K562 (cell line): ENCODE data around the gene GNG3. TPM values are rescaled to one million over a fixed set of nuclear protein-coding genes. Genes with fewer than 3 reads are reported as not detected.
A peak's percentile ranks its signal among the peaks of the same experiment; 100 is the strongest.

Source experiments
- CEBPG ChIP-seq, 3 experiments: fragments of 200-800 bp in 1 of 3; sonication (Bioruptor generic) in 1 of 3; sonication (generic) in 1 of 3; formaldehyde crosslinking in 1 of 3; IDR thresholded peaks in 2 of 3; conservative IDR thresholded peaks in 1 of 3; 2 replicates each; pipeline versions ENCODE4 v1.6.1 to v1.8.0; 2016 to 2022; ENCODE audit warnings: missing compliant biosample characterization in 2 of 3, missing genetic modification characterization in 2 of 3, mild to moderate bottlenecking in 1 of 3, missing genetic modification reagents in 1 of 3
- ERF ChIP-seq: fragments of 450-650 bp; formaldehyde crosslinking; IDR thresholded peaks from 2 replicates; pipeline ENCODE4 v1.4.0; 2020; ENCODE audit warnings: mild to moderate bottlenecking, mixed read lengths
- GATA2 ChIP-seq: sonication (generic); formaldehyde crosslinking; IDR thresholded peaks from 2 replicates; pipeline ENCODE4 v1.4.0; 2020; ENCODE audit warnings: mild to moderate bottlenecking, missing genetic modification reagents
- HDAC8 ChIP-seq: fragments of 450-650 bp; IDR thresholded peaks from 2 replicates; pipeline ENCODE4 v1.6.1; 2016; ENCODE audit warnings: mild to moderate bottlenecking, missing genetic modification characterization, moderate library complexity, missing compliant biosample characterization
- MLX ChIP-seq, 2 experiments: fragments of 450-650 bp in 1 of 2; sonication (generic) in 1 of 2; formaldehyde crosslinking; conservative IDR thresholded peaks; 2 replicates each; pipeline versions ENCODE4 v1.4.0 to v1.8.1; 2020 to 2022; ENCODE audit warnings: mild to moderate bottlenecking in 1 of 2, missing genetic modification reagents in 1 of 2
- MXI1 ChIP-seq: IDR thresholded peaks from 2 replicates; pipeline ENCODE4 v1.6.1; 2011; ENCODE audit warnings: low read depth, mild to moderate bottlenecking, improper control_type of control experiment, low read length
- MYC ChIP-seq, 2 experiments: fragments of 250-450 bp in 1 of 2; sonication (Bioruptor Pico) in 1 of 2; IDR thresholded peaks; 2 replicates each; pipeline versions ENCODE4 v1.5.1 to v1.6.1; 2012 to 2021; ENCODE audit warnings: low read depth in 2 of 2, borderline replicate concordance in 1 of 2, improper control_type of control experiment in 1 of 2, low read length in 1 of 2, mild to moderate bottlenecking in 1 of 2, moderate library complexity in 1 of 2
- NEUROD1 ChIP-seq: fragments of 150-350 bp; IDR thresholded peaks from 2 replicates; pipeline ENCODE4 v1.6.1; 2014; ENCODE audit warnings: borderline replicate concordance, low read length, low read depth; ENCODE audit not compliant: partially characterized antibody
- SAFB ChIP-seq: fragments of 200-400 bp; formaldehyde crosslinking; IDR thresholded peaks from 2 replicates; pipeline ENCODE4 v1.6.1; 2017; ENCODE audit warnings: low read depth, low read length, borderline replicate concordance
- TEAD1 ChIP-seq, 2 experiments: fragments of 450-650 bp in 1 of 2; sonication (generic) in 1 of 2; formaldehyde crosslinking; IDR thresholded peaks; 2 replicates each; pipeline versions ENCODE4 v1.4.0 to v1.8.0; 2020 to 2022; ENCODE audit warnings: mild to moderate bottlenecking in 2 of 2, missing genetic modification reagents in 1 of 2
- TFAM ChIP-seq: fragments of 250-450 bp; sonication (Bioruptor Pico); conservative IDR thresholded peaks from 2 replicates; pipeline ENCODE4 v1.5.0; 2021; ENCODE audit warnings: mild to moderate bottlenecking, moderate library complexity
- TSC22D4 ChIP-seq: fragments of 450-650 bp; IDR thresholded peaks from 2 replicates; pipeline ENCODE4 v1.6.1; 2016; ENCODE audit warnings: missing genetic modification characterization, missing biosample characterization, control low read depth
- USF1 ChIP-seq: sonication (generic); formaldehyde crosslinking; IDR thresholded peaks from 2 replicates; pipeline ENCODE4 v1.9.0; 2022; ENCODE audit warnings: mild to moderate bottlenecking, missing genetic modification reagents
- ZC3H4 ChIP-seq: sonication (generic); formaldehyde crosslinking; IDR thresholded peaks from 2 replicates; pipeline ENCODE4 v1.9.0; 2021; ENCODE audit warnings: missing genetic modification reagents, borderline replicate concordance
- ZNF407 ChIP-seq: fragments of 450-650 bp; IDR thresholded peaks from 2 replicates; pipeline ENCODE4 v1.6.1; 2016; ENCODE audit warnings: low read depth
- polyA plus RNA-seq, 8 experiments: library from polyadenylated mRNA; depleted of rRNA in 4 of 8; stranded (reverse) in 5 of 8; unstranded in 3 of 8; fragments of >200 nt; fragmentation: Nextera tagmentation in 2 of 8; fragmentation: Illumina TruSeq in 1 of 8; extraction: Ambion mirVana in 2 of 8; extraction: Trizol in 1 of 8; gene quantifications; 2 replicates each; pipeline versions ENCODE4 v1.2.1 to v1.2.3, GENCODE V29; 2011 to 2014; ENCODE audit warnings: inconsistent platforms in 1 of 8, missing spikeins in 1 of 8
- total RNA-seq, 7 experiments: library from RNA; depleted of rRNA in 6 of 7; stranded (reverse); fragments of >200 nt in 6 of 7; fragmentation: Illumina TruSeq in 2 of 7; extraction: Trizol in 2 of 7; gene quantifications; 2 replicates each; pipeline versions ENCODE4 v1.2.1 to v1.2.3, GENCODE V29; 2011 to 2021; ENCODE audit warnings: low replicate concordance in 1 of 7

GNG3 gene
- total and polyA plus RNA-seq, 9 of the 15 experiments (the other 6 are each of a cell fraction or from before 2014, with no cell fraction given): 0.07 TPM; not detected in 8

GRCh38 chr11:62705880-62706849 is 1.3 kb upstream of the GNG3 start (continued):
- TF ChIP-seq MLX (CRISPR knock-in tag; conservative IDR thresholded peaks at IDR 0.05) (peak in 1 of 2 experiments; percentile 73; a peak in 1 of 4 replicates), ERF (CRISPR knock-in tag) (peak; percentile 71; the same call in 1 of the 2 replicates), USF1 (CRISPR knock-in tag) (peak; percentile 29), ZC3H4 (CRISPR knock-in tag) (no peak), HDAC8 (0 out of 2 replicates have a peak, but pooled peaks have one; percentile 32), MYC (IDR thresholded peaks at IDR 0.05; ENCODE audit: low read depth, low read length) (peak; percentile 32; the same call in 1 of the 2 replicates), MYC (CRISPR knock-in tag; IDR thresholded peaks at IDR 0.05; ENCODE audit: borderline replicate concordance, low read depth) (no peak), GATA2 (CRISPR knock-in tag) (peak; percentile 80), SAFB (no peak; the same call in 1 of the 2 replicates), NEUROD1 (peak; percentile 7), MXI1 (peak; percentile 83), CEBPG (CRISPR knock-in tag; IDR thresholded peaks at IDR 0.05) (peak; percentile 57), CEBPG (tag; conservative IDR thresholded peaks at IDR 0.05 in 1 of 2, IDR thresholded peaks at IDR 0.05 in 1 of 2) (no peak), ZNF407 (no peak), TEAD1 (CRISPR knock-in tag; IDR thresholded peaks at IDR 0.05) (peak; percentile 13 to 53; a peak in 2 of 4 replicates), TFAM (CRISPR knock-in tag) (no peak), TSC22D4 (tag) (no peak)
